ENCODE measurements around the gene OR8S1.

DNA sequence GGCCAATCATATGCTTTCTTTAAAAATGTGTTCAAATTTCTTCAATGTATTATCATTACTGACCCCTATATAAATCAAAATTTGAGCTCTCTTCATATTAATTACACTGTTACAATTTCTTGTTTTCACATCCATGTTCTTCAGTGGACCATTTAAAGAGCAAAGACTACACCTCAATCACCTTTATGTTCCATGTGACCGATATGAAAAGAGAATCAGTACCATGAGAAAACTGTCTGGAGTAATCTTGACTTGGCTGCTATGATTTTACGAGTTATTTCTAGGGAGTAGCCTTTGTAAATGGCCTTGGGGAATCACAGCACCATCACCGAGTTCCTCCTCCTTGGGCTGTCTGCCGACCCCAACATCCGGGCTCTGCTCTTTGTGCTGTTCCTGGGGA lies at the start of gene OR8S1:
- TF ChIP-seq, protein P1, sequence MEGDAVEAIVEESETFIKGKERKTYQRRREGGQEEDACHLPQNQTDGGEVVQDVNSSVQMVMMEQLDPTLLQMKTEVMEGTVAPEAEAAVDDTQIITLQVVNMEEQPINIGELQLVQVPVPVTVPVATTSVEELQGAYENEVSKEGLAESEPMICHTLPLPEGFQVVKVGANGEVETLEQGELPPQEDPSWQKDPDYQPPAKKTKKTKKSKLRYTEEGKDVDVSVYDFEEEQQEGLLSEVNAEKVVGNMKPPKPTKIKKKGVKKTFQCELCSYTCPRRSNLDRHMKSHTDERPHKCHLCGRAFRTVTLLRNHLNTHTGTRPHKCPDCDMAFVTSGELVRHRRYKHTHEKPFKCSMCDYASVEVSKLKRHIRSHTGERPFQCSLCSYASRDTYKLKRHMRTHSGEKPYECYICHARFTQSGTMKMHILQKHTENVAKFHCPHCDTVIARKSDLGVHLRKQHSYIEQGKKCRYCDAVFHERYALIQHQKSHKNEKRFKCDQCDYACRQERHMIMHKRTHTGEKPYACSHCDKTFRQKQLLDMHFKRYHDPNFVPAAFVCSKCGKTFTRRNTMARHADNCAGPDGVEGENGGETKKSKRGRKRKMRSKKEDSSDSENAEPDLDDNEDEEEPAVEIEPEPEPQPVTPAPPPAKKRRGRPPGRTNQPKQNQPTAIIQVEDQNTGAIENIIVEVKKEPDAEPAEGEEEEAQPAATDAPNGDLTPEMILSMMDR (conservative IDR thresholded peaks at IDR 0.05 in 1 of 2, IDR thresholded peaks at IDR 0.05 in 1 of 2; ENCODE audit: low read depth in 1 of 2, low read length in 2 of 2), result no peak
- no peak for TF ChIP-seq EZH2 (IDR thresholded peaks at IDR 0.05; ENCODE audit: low read length, missing control alignments)
